ENCODE results near the gene FAM229A.
"Not testable (repeated sequence)": the region's sequence is repeated elsewhere in the genome, so short reads cannot be mapped to it uniquely, and the experiment has no call there.

Gene FAM229A

DNA sequence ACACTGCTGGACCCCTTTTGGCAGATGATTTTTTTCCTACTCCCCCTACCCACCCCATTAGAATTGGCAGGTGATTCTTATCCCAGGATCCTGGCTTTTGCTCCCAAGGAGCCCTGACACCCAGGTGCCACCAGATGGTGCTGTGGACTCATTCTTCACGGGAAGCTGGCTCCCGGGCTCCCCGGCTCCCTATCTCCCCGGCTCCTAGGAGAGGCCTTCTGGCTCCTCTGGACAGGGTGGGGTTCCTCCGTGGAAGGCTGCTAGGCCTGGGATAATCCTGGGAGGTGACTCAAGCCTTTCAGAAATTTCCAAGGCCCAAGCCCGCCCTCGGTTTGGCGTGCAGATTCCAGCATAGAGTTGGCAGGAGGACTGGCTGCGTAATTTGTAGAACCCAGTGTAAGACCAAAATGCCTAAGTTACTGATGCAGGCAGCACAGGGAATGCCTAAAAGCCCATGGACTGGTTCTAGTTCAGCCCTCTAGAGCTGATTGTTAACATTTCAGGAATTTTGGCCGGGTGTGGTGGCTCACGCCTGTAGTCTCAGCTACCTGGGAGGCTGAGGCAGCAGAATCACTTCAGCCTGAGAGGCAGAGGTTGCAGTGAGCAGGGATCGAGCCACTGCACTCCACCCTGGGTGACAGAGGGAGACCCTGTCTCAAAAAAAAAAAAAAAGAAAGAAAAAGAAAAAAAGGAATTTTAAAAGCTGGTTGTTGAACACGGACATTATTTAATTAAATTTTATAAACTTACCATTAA, 38.8 kb upstream of the FAM229A start:
- TF ChIP-seq CTCF (IDR thresholded peaks at IDR 0.05; ENCODE audit: low read depth, low read length), result peak; percentile 85
- no peak for TF ChIP-seq MYC (IDR thresholded peaks at IDR 0.05; ENCODE audit: low read depth, low read length)
- peak; percentile 61 for DNase-seq (ENCODE audit: low read depth)
- H3K4me3 ChIP-seq (ENCODE audit: low read depth, low read length), result no peak overlapping the region

- no peak for DNase-seq (ENCODE audit: low read depth)
- no peak for TF ChIP-seq CTCF (IDR thresholded peaks at IDR 0.05; ENCODE audit: low read depth, low read length)
- TF ChIP-seq MAX (IDR thresholded peaks at IDR 0.05; ENCODE audit: low read depth, low read length), result no peak
- no peak for TF ChIP-seq MYC (IDR thresholded peaks at IDR 0.05; ENCODE audit: low read depth, low read length)
- no peak for TF ChIP-seq POLR2A (IDR thresholded peaks at IDR 0.05; ENCODE audit: extremely low read depth, insufficient read length)
- no peak overlapping the region for H3K4me3 ChIP-seq (ENCODE audit: low read depth, low read length)
Observed at GRCh38 chr1:32399843-32400242, 37.6 kb upstream of the FAM229A start.

DNA sequence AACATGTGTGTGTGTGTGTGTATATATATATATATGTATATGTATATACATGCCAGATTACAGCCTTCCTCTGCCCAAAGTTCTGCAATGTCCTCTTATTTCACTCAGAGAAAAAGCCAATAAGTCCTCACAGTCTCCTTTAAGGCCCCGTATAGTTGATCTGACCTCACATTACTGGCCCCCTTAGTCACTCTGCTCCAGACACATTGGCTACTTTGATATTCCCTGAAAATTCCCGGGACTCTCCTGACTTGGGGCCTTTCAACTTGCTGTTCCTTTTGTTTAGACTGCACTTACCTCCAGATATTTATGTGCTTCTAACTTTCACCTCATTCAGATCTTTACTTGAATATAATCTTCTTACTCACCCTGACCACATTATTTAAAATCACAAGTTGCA, 36.1 kb upstream of the FAM229A start:
- TF ChIP-seq MYC (IDR thresholded peaks at IDR 0.05; ENCODE audit: low read depth, low read length) (no peak), POLR2A (IDR thresholded peaks at IDR 0.05; ENCODE audit: extremely low read depth, insufficient read length) (no peak), MAX (IDR thresholded peaks at IDR 0.05; ENCODE audit: low read depth, low read length) (no peak), CTCF (IDR thresholded peaks at IDR 0.05; ENCODE audit: low read depth, low read length) (no peak)
- no peak overlapping the region for H3K4me3 ChIP-seq (ENCODE audit: low read depth, low read length)
- DNase-seq (ENCODE audit: low read depth), result no peak

DNA sequence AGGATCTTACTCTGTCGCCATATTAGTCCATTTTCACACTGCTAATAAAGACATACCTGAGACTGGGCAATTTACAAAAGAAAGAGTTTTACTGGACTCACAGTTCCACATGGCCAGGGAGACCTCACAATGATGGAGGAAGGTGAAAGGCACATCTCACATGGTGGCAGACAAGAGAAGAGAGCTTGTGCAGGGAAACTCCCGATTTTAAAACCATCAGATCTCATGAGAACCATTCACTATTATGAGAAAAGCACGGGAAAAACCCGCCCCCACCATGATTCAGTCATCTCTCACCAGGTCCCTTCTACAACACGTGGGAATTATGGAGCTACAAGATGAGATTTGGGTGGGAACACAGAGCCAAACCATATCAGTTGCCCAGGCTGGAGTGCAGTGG, 34.2 kb upstream of the FAM229A start:
- not testable (repeated sequence) for H3K4me3 ChIP-seq (ENCODE audit: low read depth, low read length); DNase-seq (ENCODE audit: low read depth)

- H3K4me3 ChIP-seq (ENCODE audit: low read depth, low read length), result peak overlapping the region; percentile 68
- no peak for DNase-seq (ENCODE audit: low read depth)
- TF ChIP-seq MAX (IDR thresholded peaks at IDR 0.05; ENCODE audit: low read depth, low read length) (no peak; the same call in 1 of the 2 replicates), CTCF (IDR thresholded peaks at IDR 0.05; ENCODE audit: low read depth, low read length) (no peak), POLR2A (IDR thresholded peaks at IDR 0.05; ENCODE audit: extremely low read depth, insufficient read length) (no peak), MYC (IDR thresholded peaks at IDR 0.05; ENCODE audit: low read depth, low read length) (peak; percentile 28; the same call in 1 of the 2 replicates)
Observed at GRCh38 chr1:32394890-32395432, 32.7 kb upstream of the FAM229A start.

DNA sequence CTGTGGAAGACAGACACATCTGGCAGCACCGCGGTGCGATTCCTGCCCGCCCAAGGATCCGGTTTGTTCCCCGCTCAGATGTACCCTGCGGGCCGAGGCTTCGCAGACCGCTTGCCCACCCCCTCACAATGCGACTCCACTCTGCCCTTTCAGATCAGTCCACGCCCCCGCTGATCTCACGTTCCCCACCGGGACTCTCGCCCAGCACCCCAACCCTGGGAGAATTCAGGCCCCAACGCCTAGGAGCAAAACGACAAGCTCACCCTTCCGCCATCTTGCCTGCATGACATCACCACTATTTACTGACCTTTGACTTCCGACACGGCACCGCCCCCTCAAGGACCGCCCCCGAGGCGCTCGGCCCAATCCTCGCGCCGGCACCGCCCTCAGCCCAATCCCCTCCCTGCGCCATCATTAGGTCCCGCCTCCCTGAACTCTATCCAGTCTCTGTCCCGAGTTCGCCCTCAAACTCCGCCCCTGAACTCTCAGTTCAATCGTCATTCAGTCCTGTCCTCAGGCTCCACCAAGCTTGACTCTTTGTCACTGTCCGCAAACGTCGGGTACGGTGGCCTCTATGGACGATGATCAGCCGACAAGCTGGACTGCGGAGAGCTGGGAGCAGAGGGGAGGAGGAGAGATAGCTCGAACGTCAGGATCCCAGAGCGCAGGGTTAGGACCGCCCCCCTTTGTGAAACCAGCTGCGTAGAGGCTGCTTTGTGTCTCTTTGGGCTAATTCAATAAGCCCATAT, 32.0 kb upstream of the FAM229A start, which contains the start of gene BSDC1:
BSDC1 (minus strand) TSS at position 301 of the 749 bp plus-strand sequence; CDS start at position 274, 27 bp downstream.
- TF ChIP-seq CTCF (IDR thresholded peaks at IDR 0.05; ENCODE audit: low read depth, low read length) (no peak), MAX (IDR thresholded peaks at IDR 0.05; ENCODE audit: low read depth, low read length) (peak; percentile 5; the same call in 1 of the 2 replicates), POLR2A (IDR thresholded peaks at IDR 0.05; ENCODE audit: extremely low read depth, insufficient read length) (peak; percentile 60), MYC (IDR thresholded peaks at IDR 0.05; ENCODE audit: low read depth, low read length) (peak; percentile 8)
- peak; percentile 99 for DNase-seq (ENCODE audit: low read depth)
- H3K4me3 ChIP-seq (ENCODE audit: low read depth, low read length), result peak within 1 kb of the TSS; percentile 89

Measured in NB4 (cell line).